Measurements from ENCODE around the gene TRIM69.

The TRIM69 gene

DNA sequence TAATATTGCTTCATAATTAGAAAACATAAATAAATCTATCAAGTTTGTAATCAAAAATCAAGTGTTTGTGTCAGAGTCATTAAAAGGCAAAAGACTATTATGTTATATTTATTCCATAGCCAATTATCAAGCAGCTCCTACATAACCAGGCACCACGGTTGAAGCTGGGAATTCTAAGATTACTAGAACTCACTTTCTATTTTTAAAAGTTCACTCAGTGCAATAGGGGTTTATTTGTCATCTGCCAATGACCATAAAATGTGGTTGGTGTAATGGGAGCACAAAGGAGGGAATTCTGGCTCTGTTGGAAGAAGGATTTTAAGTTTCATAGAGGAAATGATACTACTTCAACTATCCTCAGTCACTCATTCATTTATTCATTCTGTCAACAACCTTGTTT, 57.7 kb downstream of the TRIM69 start:
- no peak for DNase-seq (ENCODE audit: low read depth)
- H3K4me3 ChIP-seq (ENCODE audit: low read depth, low read length): no peak overlapping the region

DNA sequence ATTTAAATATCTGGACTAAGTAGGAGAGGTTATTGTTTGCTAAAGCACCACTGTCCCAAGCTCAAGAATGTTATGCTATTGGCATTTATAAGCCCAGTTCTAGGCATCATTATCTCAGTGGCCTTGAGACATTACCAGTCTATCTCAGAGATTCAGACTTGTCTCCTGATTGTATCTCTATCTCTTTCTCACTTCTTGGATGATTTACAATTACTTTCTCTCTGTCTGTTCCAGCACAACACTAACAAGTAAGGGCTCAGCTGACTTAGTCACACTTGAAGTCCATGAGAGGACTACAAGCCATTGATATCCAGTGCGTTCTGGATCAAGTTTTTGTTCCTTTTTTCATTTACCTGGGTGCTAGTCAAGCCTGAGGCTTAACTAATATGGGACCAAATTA, 60.2 kb downstream of the TRIM69 start:
- DNase-seq (ENCODE audit: low read depth): no peak
- H3K4me3 ChIP-seq (ENCODE audit: low read depth, low read length): no peak overlapping the region

DNA sequence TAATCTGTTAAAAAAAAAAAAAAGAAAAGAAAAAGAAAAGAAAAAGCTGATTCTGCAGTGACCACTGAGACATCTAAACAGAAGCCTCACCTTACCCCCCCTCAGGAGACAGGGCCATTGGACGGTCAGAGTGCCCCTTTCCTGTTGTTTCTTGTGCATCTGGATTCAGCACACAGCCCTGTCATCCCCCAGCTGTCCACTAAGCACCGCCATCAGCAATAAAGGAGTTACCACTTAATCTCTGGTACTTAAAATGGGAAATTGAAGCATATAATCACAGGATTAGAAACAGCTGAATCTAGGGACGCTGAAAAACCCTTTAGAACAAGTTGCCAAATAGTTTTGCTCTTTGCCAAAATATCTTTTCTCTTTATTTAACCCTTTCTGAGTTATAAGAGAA, 62.5 kb downstream of the TRIM69 start:
- H3K4me3 ChIP-seq (ENCODE audit: low read depth, low read length): no peak overlapping the region

DNA sequence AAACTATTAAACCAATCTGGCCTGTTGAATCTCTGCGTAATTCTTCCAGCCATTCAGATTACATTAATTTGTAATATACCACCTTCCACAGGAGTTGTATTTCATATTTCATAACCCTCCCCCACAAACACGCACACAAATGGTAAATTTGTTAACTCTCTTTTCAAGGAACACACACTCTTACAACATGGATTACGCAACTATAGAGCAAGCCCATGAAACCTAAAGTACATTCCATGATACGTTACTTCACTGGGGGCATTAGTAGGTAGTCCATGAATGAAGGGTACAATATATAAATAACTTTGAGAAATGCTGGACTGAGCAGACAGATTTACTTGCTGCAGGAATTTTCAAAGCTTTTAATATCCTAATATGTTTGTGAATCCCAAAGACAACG, 65.0 kb downstream of the TRIM69 start:
- no peak for DNase-seq (ENCODE audit: low read depth)
- H3K4me3 ChIP-seq (ENCODE audit: low read depth, low read length): no peak overlapping the region

More for the DNA sequence above, 62.5 kb downstream of the TRIM69 start:
- DNase-seq (ENCODE audit: low read depth): no peak

DNA sequence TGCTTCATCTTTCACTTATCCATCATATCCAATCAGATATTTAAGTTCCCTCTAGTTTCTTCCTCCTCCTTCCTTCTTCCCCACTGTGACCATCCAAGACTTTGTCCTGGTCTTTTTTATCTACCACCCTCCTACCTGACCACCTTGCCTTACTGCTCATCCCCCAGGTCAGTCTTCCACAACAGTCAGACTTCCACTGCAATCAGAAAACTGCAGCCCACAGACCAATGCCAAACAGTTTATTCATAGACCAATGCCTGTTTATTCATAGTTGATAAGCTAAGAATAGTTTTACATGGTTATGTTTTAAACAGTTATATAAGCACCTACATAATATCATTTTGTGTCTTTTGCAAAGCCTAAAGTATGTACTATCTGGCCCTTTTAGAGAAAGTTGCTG, 65.5 kb downstream of the TRIM69 start:
- no peak overlapping the region for H3K4me3 ChIP-seq (ENCODE audit: low read depth, low read length)
- no peak for DNase-seq (ENCODE audit: low read depth)

DNA sequence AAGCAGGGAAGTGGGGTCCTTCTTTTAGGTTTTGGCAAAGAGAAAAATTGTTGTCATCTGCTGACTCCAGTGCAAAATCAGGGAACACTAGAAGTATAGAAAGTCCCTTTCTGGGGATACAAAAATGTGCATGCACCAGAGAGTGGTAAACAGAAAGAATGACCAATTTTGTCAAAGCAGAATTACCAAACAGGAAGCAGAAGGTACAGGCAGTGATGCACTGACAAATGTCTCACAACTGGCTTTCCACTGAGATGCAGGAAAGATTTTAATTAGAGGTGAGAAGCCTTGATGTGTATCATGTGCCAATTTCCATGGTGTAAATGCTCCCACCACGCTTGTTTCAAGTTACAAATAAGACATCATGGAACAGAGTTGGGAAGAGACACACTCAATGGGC, 66.0 kb downstream of the TRIM69 start:
- no peak for DNase-seq (ENCODE audit: low read depth)
- H3K4me3 ChIP-seq (ENCODE audit: low read depth, low read length): no peak overlapping the region

DNA sequence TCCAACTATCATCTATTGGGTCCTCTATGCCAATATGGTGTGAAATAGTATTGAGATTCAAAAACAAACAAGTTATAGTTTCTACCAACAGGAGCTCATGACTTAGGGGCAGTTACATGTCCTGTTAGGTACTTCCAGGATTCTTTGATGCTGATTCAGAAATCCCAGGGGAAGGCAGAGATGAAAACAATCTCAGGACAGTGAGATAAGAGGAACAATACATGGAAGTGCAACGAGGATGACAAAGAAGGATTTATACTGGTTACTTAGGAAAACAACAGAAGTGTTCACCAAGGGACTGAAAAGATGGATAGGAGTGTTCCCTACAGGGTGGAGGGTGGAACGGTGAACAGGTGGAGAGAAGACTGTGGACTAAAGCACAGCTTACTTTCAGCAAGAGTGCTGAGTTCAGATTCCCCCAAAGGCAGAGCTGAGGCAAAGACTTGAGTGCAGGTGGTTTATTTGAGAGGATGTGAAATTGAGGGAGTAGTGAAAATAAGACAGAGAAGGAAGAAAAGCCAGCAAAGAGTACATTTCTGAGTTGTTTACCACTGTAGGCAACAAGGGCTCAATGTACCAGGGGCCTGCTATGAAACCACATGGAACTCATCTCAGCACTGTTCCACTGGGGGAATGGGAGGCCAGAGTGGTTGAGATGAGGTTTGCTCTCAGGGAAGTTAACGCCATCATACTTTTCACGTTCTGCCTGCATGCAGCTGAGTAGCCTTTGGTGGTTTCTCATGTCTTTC, 68.1 kb downstream of the TRIM69 start:
- H3K4me3 ChIP-seq (ENCODE audit: low read depth, low read length): no peak overlapping the region
- DNase-seq (ENCODE audit: low read depth): no peak

DNA sequence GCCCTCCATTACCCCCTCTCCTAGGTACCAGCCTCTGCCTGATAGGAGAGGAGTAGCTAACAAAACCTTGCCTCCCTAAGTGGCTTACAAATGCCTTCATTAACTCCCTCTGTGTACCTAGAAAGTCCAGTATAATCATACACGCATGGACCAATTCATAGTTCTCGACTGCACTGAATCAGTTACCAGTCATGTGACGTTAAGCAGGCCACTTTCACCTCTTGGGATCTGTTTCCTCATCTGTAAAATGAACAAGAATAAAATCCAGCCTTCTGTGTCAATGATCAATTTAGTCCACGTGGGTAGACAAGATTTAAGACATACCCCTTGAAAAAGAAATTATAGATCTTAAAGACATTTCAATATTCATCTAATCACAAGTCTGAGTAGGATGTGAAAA, 72.2 kb downstream of the TRIM69 start:
- DNase-seq (ENCODE audit: low read depth): no peak
- H3K4me3 ChIP-seq (ENCODE audit: low read depth, low read length): no peak overlapping the region

DNA sequence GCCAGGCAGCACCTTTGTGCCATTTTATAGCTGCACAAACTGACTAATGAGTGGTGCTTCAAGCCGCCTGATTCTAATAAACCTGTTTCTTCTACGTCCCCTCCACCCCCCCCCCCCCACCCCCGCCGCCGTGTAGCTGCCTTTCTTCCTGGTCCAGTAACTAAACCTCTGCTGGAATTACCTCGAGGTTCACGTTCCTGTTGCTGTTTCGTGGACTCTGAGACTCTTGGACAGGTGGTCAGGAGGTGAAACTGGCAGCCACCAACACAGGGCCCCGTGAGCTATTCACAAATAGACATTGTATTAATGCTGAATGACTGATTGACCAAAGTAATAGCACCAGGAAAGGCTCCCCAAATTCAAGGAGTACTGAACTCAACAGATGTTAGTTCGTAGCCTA, 73.9 kb downstream of the TRIM69 start:
- no peak for DNase-seq (ENCODE audit: low read depth)
- no peak overlapping the region for H3K4me3 ChIP-seq (ENCODE audit: low read depth, low read length)

DNA sequence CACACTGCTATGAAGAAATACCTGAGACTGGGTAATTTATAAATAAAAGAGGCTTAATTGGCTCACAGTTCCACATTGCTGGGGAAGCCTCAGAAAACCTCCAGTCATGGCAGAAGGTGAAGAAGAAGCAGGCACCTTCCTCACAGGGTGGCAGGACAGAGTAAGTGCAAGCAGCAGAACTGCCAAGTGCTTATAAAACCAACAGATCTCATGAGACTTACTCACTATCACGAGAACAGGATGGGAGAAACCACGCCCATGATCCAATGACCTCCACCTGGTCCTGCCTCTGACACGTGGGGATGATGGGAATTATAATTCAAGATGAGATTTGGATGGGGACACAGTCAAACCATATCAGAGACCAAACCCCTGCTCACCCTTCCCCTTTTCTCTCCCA, 75.0 kb downstream of the TRIM69 start:
- H3K4me3 ChIP-seq (ENCODE audit: low read depth, low read length): no peak overlapping the region
- DNase-seq (ENCODE audit: low read depth): no peak

DNA sequence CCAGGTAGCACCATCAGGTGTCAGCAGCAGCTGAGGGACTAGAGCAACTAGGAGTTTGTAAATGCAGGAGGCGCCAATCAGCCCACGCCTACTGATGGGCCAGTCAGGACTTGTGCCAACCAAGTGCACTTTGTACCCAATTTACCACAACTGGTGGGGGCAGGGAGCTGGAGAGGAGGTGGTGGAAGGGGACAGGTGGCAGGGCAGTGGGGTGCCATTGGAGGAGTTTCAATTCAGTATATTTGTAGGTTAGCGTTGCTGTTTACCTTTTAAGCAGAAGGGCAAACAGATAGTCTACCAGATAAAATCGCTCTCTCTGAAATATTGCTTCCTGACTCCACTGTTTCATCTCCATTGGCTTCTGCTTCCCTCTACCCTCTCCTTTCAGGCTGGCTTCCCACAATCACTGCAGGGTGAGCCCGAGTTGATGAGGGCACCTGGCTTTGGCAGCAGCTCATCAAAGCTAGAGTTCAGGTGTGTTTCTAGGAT, 75.7 kb downstream of the TRIM69 start:
- DNase-seq (ENCODE audit: low read depth): no peak
- H3K4me3 ChIP-seq (ENCODE audit: low read depth, low read length): no peak overlapping the region

DNA sequence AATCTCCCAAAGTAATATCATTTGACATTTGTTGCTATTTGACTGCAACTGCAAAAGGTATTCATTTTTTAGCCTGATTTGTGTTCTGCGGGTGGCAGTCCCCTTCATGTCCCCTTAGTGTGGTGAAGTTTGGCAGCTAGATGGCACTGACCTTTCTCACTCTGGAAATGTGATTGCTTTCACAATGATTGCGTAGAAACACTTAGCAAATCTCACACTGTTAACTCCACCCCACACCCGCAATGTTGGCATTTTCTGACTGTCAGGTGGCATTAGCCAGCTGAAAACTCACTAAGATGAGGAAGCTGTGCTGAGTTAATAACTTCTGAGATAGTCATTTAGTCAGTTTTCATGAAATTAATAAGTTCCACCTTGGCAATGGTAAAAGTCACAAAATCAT, 76.9 kb downstream of the TRIM69 start:
- DNase-seq (ENCODE audit: low read depth): no peak

More for the DNA sequence above, 76.9 kb downstream of the TRIM69 start:
- H3K4me3 ChIP-seq (ENCODE audit: low read depth, low read length): no peak overlapping the region
